Cardiac muscle cell (in vitro differentiated cells and primary cell): ENCODE measurements around the gene CEMIP2. TPM values are rescaled to one million over a fixed set of nuclear protein-coding genes. Genes with fewer than 3 reads are reported as not detected.
A peak's percentile ranks its signal among the peaks of the same experiment; 100 is the strongest.

Experiments used
- DNase-seq, 2 donors: peaks; one replicate each; pipeline versions ENCODE4 v3.0.0 to v3.0.0-alpha.2; 2010 to 2017; ENCODE audit warnings: low read depth in 1 of 2, low spot score in 1 of 2
- H3K27ac ChIP-seq: fragments of 200-600 bp; sonication (generic); 2 replicates; pipeline ENCODE4 v1.5.1; 2016
- H3K27me3 ChIP-seq: fragments of 200-600 bp; sonication (generic); 2 replicates; pipeline ENCODE4 v1.6.0; 2016; ENCODE audit warnings: control low read depth
- H3K36me3 ChIP-seq: fragments of 200-600 bp; sonication (generic); 2 replicates; pipeline ENCODE4 v1.5.1; 2016; ENCODE audit warnings: control low read depth
- H3K4me1 ChIP-seq: fragments of 200-600 bp; sonication (generic); 2 replicates; pipeline ENCODE4 v1.8.1; 2017; ENCODE audit warnings: low read depth, mild to moderate bottlenecking, mixed run types
- H3K4me3 ChIP-seq: fragments of 200-600 bp; sonication (generic); 2 replicates; pipeline ENCODE4 v1.5.1; 2016; ENCODE audit warnings: mild to moderate bottlenecking
- H3K9me3 ChIP-seq: fragments of 200-600 bp; sonication (generic); 2 replicates; pipeline ENCODE4 v1.5.1; 2017; ENCODE audit warnings: low read depth, mild to moderate bottlenecking, control low read depth
- polyA plus RNA-seq: library from polyadenylated mRNA; unstranded; fragments of >200 nt; fragmentation: Nextera tagmentation; extraction: Ambion mirVana; gene quantifications from 2 replicates; pipeline ENCODE4 v1.2.1, GENCODE V29; 2016
- total RNA-seq: library from RNA; depleted of rRNA; stranded (reverse); fragments of >200 nt; gene quantifications from 2 replicates; pipeline ENCODE4 v1.2.3, GENCODE V29; 2016
- TF ChIP-seq, protein P1 (sequence below): IDR thresholded peaks from 2 replicates; pipeline ENCODE4 v1.5.1; 2012; ENCODE audit warnings: low read depth, mild to moderate bottlenecking, low read length

Gene CEMIP2
- total and polyA plus RNA-seq, 2 experiments from 2014 or later, result 15.9 to 16.5 TPM

GRCh38 chr9:71680189-71680980 lies 87.9 kb downstream of the CEMIP2 start:
- Histone ChIP-seq H3K36me3 (no peaks in the 10 kb centered on the region), H3K4me3 (no peak overlapping the region), H3K9me3 (no peaks in the 10 kb centered on the region), H3K27me3 (no peaks in the 10 kb centered on the region), H3K27ac (no peak overlapping the region), H3K4me1 (peaks cover 23% of the 10 kb centered on the region)
- TF ChIP-seq, protein P1, sequence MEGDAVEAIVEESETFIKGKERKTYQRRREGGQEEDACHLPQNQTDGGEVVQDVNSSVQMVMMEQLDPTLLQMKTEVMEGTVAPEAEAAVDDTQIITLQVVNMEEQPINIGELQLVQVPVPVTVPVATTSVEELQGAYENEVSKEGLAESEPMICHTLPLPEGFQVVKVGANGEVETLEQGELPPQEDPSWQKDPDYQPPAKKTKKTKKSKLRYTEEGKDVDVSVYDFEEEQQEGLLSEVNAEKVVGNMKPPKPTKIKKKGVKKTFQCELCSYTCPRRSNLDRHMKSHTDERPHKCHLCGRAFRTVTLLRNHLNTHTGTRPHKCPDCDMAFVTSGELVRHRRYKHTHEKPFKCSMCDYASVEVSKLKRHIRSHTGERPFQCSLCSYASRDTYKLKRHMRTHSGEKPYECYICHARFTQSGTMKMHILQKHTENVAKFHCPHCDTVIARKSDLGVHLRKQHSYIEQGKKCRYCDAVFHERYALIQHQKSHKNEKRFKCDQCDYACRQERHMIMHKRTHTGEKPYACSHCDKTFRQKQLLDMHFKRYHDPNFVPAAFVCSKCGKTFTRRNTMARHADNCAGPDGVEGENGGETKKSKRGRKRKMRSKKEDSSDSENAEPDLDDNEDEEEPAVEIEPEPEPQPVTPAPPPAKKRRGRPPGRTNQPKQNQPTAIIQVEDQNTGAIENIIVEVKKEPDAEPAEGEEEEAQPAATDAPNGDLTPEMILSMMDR, result no peak
- DNase-seq, result peak in 1 of 2 donors; percentile 54

DNA sequence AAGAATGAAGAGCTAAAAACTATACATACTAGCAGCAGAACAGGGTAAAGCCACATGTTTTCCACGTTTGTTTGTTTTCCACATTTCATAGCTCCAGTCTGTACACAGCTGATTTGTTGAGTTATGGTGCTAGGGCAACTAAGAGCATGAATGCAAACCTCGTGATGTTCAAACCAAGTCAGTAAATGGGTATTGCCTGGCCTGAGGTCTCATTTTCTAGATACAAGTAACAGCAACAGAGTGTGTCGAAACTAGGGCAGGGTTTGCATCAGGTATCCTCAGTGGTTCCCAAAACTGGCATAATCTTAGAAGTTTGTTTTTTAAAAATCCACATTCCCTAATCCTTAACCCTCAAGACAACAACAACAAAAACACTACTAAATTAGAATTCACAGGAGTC lies 89.3 kb downstream of the CEMIP2 start:
- DNase-seq, result no peak
- Histone ChIP-seq H3K9me3 (no peaks in the 10 kb centered on the region), H3K4me1 (peaks cover 16% of the 10 kb centered on the region), H3K27ac (no peak overlapping the region), H3K4me3 (no peak overlapping the region), H3K27me3 (no peaks in the 10 kb centered on the region), H3K36me3 (no peaks in the 10 kb centered on the region)
- TF ChIP-seq, protein P1, result no peak

DNA sequence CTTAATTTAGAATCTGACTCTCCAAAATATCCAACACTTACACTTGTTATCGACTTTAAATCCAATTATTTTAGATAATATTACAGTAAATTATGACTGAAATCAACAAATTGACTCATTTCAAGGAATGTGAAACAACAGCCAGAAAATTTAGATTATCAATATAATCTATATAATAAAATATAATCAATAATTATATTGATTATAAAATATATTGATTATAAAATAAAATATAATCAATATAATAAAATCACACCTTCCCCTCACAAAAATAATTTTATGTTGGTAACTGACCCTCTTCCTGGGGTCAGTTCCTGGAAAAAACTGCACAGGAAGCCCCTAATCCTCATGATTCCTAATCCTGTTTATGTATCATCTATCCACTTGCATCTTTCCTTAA lies 91.1 kb downstream of the CEMIP2 start:
- Histone ChIP-seq H3K27ac (no peak overlapping the region), H3K4me1 (peaks cover 14% of the 10 kb centered on the region), H3K4me3 (no peak overlapping the region), H3K27me3 (no peaks in the 10 kb centered on the region), H3K36me3 (no peaks in the 10 kb centered on the region), H3K9me3 (no peaks in the 10 kb centered on the region)
- DNase-seq, result no peak
- TF ChIP-seq, protein P1, result no peak

GRCh38 chr9:71676460-71676859 lies 91.9 kb downstream of the CEMIP2 start:
- TF ChIP-seq, protein P1, result no peak
- no peak overlapping the region for H3K27ac ChIP-seq

DNA sequence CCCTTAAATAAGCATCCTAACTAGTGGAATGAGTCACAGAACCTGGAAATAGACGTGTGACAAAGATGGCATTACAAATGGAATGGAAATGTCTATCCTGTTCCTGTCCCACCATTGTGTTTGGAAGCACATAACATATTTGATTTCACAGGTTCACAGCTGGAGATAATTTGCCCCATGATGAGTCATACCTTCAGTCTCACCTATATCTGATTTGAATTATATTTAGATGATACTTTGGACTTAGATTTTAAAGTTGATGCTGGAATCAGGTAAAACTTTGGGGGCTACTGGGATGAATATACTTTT lies 92.5 kb downstream of the CEMIP2 start:
- Histone ChIP-seq H3K27me3 (no peaks in the 10 kb centered on the region), H3K4me1 (no peaks in the 10 kb centered on the region), H3K9me3 (no peaks in the 10 kb centered on the region), H3K4me3 (no peak overlapping the region), H3K27ac (no peak overlapping the region), H3K36me3 (no peaks in the 10 kb centered on the region)
- TF ChIP-seq, protein P1, result no peak
- no peak for DNase-seq

More at GRCh38 chr9:71676460-71676859, 91.9 kb downstream of the CEMIP2 start:
- Histone ChIP-seq H3K36me3 (no peaks in the 10 kb centered on the region), H3K4me1 (peaks cover 6% of the 10 kb centered on the region), H3K4me3 (no peak overlapping the region), H3K27me3 (no peaks in the 10 kb centered on the region), H3K9me3 (no peaks in the 10 kb centered on the region)
- DNase-seq, result no peak
